Femur (tissue), 1 donor: ENCODE data around the gene COL20A1.
"Not testable (repeated sequence)": the region's sequence is repeated elsewhere in the genome, so short reads cannot be mapped to it uniquely, and the experiment has no call there.

Experiments
- DNase-seq: peaks from one replicate; pipeline ENCODE4 v3.0.0-alpha.2; 2017

COL20A1 gene

DNA sequence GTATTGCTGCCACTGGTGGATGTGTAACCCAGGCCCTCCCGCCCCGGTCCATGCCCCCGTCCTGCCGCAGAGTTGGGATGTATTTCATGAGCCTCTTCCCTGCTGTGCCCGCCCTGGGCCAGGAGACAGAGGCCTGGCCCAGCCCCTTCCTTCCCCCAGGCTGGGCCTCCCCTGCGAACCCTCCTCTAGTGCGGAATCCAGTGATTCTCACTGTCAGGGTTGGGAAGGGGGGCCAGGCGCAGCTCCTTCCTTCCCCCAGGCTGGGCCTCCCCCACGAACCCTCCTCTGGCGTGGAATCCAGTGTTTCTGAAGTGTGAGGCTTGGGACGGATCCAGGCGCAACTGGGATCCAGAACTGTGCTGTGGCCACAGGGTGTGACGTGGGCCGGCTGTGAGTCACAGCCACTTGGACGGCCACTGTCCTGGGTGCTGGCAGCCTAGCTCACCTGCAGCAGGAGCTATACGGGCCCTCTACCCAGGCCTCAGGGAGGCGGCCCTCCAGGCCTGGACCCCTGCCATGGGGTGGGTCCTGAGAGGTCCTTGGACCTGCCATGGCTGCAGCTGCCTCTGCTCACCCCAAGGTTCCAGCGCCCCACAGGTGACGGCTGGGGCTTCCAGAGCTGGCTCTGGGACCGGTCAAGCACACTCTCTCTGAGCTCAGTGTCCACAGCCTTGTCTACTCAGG, 28.3 kb downstream of the COL20A1 start:
- DNase-seq: peak; percentile 79

DNA sequence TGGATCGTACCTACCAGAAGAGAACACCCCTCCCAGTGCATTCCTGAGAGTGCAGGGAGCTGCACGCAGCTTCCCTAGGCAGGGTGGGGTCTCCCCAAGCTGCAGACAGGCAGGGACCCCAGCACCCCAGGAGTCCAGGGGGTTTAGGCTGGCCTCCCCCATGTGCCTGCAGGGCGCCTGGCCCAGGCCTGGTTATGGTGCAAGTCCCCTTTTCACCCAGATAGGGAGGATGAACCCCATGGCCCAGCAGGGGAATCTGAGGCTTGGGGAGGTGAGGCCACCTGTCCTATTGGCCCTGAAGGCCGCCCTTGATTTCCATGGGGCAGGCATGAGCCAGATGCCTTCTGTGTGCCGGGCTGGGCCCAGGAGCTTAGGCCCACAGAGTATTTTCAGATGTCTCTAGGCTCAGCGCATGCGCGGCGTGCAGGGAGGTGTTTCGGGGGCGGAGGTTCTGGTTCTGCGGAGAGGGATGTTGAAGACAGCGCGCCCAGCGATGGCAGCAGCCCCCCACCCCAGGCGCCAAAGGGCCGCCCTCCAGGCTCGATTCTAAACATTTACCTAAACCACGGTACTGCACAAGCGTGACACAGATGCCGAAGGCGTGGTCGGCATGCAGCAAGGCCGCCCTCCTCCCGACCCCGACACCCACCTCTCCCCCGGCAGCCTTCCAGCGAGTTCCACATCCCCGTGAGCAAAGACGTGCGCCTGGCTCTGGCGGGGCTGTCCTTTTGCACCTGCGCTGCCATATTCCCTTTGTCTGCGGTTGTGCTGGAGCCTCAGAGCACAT, 29.4 kb downstream of the COL20A1 start:
- no peak for DNase-seq

DNA sequence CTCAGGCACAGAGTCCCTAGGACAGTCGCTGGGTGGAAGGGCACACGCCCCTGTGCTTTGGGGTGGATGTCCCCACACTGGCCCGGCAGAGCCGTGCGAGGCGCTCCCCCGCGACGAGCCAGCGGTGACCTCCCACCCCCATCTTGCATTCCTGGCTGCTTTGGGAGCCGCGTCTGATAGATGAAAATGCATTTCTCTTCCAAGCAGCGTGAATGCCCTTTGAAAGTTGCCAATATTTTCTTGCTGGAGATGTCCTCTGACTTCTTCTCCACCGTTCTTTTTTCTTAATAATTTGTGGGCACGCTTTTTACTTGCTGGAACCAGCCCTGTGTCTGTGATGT, 29.9 kb downstream of the COL20A1 start:
- DNase-seq: no peak

DNA sequence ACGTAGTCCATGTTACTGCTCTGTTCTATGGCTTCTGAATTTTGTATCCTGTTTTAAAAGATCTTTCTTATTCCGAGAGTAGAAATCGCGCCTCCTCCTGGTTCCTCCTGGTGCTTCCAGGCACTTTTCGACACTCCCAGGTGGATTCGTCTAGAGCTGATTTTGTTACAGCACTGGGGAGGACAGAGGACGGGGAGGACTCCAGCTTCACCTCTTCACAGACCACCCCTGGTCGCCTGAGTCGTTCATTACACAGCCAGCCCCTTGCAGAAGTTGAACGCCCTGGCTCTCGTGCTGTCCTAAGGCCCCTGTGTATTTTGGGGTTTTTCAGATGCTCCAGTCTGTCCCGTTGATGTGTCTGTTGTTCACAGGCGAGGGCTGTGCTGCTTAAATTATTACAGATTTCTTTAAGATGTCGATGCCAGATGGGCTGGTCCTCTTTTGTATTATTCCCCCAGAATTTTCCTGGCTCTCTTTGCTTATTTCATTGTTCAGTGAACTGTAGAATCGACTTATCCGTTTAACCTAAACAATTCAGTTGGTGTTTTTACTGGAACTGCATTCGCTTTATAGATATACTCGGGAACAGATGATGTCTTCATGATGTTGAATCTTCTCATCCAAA, 30.5 kb downstream of the COL20A1 start:
- DNase-seq: no peak

DNA sequence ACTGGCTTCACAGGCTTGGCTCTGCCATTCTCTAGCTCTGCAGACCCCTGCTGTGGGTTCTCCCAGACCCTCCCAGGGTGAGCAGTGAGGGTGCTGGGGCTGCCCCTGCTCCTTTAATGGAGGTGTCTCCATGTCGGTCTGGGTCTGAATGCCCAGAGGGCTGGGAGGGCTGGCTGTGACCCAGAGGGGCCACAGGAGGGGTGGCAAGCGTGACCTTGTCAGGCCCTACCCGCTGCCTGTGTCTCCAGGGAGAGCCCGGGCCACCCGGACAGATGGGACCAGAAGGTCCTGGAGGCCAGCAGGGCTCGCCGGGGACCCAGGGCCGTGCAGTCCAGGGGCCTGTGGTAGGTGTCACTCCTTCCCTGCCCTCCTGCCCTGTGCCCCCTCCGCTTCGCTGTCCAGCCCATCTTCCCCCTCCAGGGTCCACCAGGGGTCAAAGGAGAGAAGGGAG, 32.1 kb downstream of the COL20A1 start:
- DNase-seq: no peak

DNA sequence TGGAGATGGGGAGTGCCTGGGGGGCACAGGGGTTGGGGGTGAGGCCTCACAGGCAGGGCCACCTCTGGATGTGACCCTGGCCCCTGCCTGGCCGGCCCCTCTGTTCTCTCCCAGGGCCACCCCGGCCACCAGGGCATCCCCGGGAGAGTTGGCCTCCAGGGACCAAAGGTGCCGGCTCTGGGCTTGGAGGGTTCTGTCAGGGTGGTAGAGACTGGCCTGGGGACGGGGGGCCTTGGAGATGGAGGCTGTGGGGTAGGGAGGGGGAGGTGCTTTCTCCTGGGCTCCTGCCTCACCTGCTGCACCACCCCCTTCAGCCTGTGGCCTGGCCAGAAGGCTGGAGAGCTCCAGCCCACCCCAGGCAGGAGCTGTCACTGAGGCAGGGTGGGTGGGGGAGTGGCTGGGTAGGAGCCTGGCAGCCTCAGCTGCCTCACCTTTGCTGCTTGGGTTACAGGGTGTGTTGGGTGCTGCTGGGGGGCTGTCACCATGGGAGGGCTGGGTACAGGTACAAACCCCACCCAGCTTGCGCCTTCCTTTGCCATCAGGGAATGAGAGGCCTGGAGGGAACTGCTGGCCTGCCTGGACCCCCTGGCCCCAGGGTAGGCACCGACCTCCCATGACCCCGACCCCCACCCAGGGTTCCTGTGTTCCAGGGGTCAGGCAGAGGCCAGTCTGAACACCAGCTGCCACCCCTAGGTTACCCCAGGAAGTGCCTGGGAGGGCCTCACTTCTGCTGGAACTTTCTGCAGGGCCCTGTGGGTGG, 32.7 kb downstream of the COL20A1 start:
- DNase-seq: no peak

DNA sequence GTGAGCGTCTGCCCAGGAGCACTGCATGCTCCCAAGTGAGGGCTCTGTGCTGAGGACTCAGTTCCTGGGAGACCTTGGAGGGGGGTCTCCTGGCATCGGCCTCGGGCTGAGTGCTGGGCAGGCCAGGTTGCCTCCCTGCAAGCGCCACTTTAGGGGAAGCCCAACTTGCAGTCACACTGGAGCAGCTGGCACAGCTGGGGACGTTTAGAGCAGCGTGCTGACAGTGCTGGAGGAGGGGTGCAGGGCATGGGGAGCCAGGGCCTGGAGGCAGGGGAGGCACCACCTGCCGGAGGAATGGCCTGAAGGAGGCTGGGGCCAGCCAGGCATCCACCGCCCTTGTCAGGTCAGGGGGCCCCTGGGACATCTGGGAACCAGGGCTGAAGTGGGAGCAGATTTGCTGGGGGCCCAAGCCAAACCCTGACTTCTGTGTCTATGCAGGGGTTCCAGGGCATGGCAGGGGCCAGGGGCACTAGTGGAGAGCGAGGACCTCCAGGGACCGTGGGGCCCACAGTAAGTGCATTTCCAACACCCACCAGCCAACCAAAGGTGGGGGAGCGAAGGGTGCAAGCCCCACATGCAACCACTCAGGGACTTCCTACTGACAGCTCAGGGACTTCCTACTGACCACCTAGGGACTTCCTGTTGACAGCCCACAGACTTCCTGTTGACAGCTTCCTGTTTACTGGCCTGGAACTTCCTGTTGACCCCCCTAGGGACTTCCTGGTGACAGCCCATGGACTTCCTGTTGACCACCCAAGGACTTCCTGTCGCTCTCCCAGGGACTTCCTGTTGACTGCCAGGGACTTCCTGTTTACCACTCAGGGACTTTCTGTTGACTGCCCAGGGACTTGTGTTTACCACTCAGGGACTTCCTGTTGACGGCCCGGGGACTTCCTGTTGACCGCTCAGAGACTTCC, 33.6 kb downstream of the COL20A1 start:
- no peak for DNase-seq

DNA sequence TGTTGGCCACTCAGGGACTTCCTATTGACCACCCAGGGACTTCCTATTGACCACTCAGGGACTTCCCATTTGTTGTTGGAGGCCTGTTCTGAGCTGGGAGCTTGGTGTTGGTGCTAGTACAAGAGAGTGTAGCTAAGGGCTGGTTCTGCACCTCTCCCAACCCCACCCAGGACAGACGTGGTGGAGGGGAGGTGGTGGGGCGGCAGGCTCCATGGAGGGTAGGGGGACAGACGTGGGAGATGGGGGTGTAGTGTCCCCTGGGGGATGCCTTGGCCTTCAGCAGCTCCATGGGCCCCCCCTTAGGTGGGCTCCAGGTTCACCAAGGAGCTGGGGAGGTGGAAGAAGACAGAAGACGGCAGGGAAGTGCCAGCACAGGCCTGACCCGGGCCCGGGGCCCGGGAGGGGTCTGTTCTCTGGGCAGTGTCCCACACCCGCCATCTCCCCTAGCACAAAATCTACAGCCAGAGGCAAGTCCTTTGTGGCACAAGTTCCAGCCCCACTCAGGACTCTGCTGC, 34.3 kb downstream of the COL20A1 start:
- DNase-seq: no peak

DNA sequence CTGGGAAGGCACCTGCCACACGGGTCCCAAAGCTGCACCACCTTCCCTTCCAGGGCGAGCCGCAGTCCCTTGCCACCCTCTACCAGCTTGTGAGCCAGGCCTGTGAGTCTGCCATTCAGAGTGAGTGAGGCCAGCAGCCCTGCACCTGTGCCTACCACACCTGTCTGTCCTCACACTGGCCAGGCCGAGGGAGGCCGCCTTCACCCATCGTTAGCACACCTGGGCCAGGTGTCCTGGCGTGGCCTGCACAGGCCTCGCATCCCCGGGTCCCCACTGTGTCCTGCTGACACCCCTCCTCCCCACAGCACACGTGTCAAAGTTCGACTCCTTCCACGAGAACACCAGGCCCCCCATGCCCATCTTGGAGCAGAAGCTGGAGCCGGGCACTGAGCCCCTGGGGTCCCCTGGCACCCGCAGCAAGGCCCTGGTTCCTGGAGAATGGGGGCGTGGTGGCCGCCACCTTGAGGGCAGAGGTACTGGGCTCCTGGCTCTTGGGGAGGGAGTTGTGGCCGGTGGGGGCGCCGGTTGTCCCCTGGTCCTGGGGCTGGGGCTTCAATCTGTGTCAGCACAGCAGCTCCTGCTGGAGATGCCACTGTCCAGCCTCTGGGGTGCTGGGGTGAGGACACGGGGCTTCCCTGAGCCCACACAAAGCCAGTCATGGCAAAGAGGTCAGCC, 35.2 kb downstream of the COL20A1 start:
- no peak for DNase-seq

DNA sequence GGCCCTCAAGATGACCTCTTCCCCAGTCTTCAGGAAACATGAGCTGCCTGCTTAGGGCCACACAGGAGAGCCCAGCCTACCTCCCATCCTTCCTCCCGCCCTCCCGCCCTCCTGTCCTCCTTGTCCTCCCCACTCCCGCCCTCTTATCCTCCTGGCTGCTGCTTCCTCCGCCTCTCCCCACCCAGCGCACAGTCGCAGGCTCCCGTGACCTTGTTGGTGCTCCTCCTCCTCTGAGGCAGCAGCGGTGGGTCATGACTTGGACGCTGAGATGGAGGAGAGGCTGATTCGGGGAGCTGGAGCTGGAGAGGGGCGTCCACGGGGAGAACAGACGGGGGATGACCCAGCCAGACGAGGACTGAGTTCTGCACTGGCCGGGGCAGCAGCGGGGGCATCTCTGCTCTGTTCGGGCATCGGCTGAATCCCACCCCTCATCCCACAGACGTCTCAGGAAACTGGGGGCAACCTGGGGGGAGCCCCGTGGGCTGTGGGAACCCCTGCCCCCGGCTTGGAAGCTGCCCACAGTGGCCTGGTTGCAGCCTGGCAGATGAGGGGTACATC, 35.8 kb downstream of the COL20A1 start:
- no peak for DNase-seq

DNA sequence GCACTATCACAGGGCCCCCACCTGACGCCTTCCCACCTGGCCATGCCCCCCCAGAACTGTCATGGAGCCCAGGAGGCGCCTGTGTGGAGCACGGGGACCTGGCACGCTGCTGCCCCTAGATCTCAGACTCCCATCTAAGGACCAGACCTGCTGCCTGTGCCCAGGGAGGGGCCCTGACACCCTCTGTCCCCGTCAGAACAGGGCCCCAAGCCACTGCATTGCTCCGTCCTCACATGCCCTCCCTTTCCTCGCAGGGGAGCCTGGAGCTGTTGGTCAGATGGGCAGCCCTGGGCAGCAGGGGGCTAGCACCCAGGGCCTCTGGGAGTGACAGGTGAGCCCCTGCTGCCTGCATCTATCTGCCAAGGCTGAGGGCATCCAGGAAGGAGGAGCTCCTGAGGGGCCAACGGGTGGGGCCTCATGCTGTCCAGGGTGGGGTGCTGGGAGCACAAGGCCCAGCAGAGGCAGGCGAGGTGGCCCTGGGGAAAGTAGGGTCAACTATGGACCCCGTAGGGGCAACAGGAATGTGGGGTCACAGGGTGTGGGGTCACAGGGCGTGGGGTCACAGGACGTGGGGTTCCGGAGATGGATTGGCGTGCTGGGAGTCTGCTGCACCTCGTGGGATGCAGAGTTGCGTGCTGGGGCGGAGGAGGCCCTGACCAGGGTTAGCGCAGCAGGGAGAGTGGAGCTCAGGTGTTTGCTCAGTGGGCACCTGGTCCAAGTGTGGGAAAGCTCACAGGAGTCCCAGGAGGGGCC, 36.5 kb downstream of the COL20A1 start:
- DNase-seq: no peak

DNA sequence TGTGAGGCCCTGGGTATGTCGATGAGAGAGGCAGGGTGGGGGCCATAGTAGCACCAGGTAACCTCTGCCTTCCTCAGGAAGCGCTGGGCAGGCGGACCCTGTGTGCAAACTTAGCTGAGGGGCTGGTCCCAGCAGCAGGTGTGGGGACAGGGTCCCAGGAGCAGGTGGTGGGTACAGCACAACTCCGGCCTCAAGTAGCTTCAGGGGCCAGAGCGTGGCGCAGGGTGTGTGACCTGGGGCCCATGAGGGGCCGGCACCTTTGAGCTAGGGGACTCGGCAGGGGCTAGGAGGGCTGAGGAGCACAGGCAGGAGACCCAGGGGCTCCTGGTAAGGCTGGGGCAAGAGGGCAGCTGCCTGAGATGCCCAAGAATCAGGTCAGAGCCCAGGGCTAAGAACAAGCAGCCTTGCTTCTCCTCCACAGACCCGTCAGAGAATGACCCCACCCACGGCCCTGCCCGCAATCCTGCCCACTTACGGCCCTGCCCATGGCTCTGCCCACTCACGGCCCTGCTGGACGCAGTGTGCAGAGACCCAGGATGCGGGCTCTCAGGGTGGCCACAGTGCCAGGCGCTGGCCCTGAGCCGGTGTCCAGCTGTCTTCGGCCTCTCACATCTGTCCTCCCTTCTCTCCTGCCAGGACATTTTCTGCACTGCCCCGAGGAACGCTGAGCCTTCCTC, 37.2 kb downstream of the COL20A1 start:
- no peak for DNase-seq

DNA sequence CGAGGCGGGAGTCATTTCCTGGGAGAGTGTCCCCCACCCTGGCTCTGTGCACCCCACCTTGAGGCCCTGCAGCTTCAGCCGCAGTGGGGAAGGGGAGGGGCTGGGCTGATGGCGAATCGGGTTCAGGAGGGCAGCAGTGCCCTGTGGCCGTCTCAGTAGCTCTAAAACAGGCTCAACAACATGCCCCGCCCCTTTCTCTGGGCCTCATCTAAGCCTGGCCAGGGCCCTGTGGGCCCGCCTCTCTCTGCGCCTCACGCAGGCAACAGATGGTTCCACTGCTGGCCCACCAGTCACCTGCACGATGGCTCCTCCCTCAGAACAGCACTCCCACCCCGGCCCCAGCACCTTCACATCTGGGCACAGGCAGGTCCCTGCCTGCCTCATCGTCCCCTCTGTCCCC, 38.0 kb downstream of the COL20A1 start:
- no peak for DNase-seq

DNA sequence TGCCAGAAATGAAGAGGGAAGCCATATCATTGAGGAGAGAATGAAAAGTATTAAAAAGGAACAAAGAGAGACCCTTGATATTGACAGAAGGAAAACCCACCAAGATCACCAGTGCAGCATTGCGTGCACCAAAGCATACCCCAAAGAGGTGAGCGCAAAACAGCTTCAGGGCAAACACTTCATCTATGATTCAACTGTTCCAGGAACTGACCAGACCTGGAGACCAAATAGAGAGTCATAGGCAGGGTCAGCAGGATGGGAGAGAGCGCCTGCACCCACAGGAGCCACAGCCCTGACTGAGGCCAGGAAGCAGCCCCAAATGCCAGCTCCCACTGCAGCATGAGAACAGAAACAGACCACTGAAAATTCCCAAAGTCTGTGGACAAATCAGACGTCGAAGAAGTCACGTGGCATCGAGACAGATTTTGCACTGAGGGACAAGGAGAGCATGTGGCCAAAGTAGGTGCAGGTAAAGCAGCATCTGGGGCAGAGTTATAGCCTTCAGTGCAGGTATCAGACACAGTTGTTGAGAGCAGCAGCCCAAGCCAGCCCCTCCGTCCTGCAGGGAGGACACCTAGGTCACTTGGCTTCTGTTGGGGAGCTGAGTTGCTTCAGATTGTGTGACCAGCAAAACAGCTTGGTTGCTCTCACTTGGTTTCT, 38.9 kb downstream of the COL20A1 start:
- no peak for DNase-seq

DNA sequence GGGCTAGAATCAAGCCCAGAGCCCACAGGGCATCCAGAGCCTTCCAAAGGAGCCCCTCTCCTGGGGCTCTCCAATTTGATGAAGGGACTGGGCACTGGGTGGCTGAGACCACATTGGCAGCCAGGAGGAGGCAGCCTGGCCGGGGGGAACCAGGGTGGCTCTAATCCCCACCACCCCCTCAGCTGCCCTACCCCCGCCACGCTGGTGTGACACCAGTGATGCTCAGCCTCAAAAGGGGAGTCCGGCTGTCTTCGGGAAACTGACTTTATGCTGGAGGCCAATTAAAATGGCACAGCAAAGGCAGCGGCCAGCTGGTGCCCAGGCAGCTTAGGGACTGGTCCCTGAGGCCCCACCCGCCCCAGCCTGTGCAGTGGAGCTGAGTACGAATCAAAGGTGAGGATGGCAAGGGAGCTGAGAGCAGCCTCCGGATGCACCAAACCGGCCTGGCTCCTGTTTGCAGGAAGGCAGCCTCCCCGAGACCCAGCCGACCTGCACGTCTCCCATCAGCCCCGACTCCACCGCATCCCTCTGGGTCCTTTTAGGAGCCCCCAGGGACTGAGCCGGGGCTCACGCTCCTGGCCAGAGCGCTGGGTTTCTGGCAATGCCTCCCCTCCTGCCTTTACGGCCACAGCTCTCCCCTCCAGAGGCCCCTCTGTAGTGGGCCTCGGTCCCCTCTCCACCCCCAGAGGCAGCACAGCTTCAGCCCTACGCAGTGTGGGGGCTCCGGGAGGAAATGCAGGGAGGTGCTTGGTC, 39.7 kb downstream of the COL20A1 start:
- DNase-seq: no peak

DNA sequence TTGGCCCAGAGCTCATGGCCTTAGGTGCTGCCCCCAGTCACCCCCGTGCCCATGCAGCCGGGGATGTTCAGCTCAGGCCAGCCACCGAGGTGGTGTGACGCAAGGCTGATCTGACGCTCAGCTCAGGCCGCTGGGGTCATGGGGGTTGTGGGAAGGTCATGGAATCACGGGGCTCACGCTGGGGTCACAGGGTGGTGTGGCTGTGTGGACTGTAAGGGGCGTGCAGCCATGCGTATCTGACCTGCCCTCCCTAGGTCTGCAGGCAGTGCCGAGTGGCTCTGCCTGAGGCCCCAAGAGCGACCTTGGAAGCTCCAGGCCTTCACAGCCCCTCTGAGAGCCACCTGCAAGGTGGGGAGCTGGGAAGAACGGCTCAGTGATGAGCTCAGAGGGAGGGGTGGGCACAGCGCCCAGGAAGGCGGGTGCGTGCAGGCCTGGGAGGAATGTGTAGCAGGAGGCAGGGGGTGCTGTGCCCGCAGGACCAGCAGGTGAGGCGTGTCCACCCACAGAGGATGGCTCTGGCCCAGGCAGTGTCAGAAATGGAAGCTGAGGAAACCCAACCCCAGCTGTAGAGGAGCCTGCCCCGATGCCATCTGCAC, 40.4 kb downstream of the COL20A1 start:
- DNase-seq: no peak

DNA sequence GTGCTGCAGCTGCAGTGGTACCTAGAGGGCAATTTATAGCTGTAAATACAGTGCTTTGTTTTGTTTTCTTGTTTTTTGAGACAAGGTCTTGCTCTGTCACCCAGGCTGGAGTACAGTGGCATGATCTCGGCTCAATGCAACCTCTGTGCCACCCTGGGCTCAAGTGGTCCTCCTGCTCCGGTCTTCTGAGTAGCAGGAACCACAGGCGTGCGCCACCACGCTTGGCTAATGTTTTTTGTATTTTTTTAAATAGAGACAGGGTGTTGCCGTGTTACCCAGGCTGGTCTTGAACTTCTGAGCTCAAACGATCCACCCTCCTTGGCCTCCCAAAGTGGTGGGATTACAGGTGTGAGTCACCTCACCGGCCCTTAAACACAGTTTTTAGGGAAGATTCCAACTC, 41.4 kb downstream of the COL20A1 start:
- no peak for DNase-seq

DNA sequence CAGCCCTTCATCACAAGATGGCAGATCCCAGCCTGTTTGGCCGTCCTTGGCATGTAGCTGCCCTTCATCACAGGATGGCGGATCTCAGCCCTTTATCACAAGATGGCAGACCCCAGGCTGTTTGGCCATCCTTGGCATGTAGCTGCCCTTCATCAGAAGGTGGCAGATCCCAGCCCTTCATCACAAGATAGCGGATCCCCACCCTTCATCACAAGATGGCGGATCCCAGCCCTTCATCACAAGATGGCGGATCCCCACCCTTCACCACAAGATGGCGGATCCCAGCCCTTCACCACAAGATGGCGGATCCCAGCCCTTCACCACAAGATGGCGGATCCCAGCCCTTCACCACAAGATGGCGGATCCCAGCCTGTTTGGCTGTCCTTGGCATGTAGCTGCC, 42.1 kb downstream of the COL20A1 start:
- DNase-seq: not testable (repeated sequence)
